Testis (tissue), 2 donors: Measurements from ENCODE around the gene C2orf68.

Experiments used
- CTCF ChIP-seq, 3 experiments: fragments of 450-650 bp in 2 of 3; fragments of 200-600 bp in 1 of 3; sonication (generic) in 1 of 3; IDR thresholded peaks; one replicate each; pipeline ENCODE4 v1.5.1; 2016 to 2019; ENCODE audit warnings: antibody characterized with exemption in 3 of 3, mild to moderate bottlenecking in 2 of 3, moderate library complexity in 1 of 3
- POLR2A ChIP-seq: fragments of 450-650 bp; IDR thresholded peaks from one replicate; pipeline ENCODE4 v1.6.1; 2017; ENCODE audit warnings: antibody characterized with exemption, mild to moderate bottlenecking, moderate library complexity

GRCh38 chr2:85648619-85649018 lies 36.8 kb upstream of the C2orf68 start:
- peak; percentile 30 to 39 (median 37) for TF ChIP-seq CTCF (IDR thresholded peaks at IDR 0.05)
- TF ChIP-seq POLR2A = no peak
